GM23338 (cell line): ENCODE results near the gene MKNK1.

Experiments used
- CREB1 ChIP-seq: fragments of 250-450 bp; sonication (Bioruptor Pico); IDR thresholded peaks from 2 replicates; pipeline ENCODE4 v1.5.0; 2020; ENCODE audit warnings: low read depth, mild to moderate bottlenecking, moderate library complexity
- EZH2 ChIP-seq: fragments of 200-600 bp; sonication (generic); IDR thresholded peaks from one replicate; pipeline ENCODE4 v1.8.0; 2017; ENCODE audit warnings: antibody characterized with exemption, mild to moderate bottlenecking, low read depth; ENCODE audit not compliant: unreplicated experiment
- EZH2phosphoT487 ChIP-seq: fragments of 200-600 bp; sonication (generic); IDR thresholded peaks from one replicate; pipeline ENCODE4 v1.8.1; 2018; ENCODE audit warnings: antibody characterized with exemption; ENCODE audit not compliant: unreplicated experiment
- JUNB ChIP-seq: IDR thresholded peaks from one replicate; pipeline ENCODE4 v1.6.1; 2016; ENCODE audit warnings: antibody characterized with exemption; ENCODE audit not compliant: unreplicated experiment
- NANOG ChIP-seq: IDR thresholded peaks from 2 replicates; pipeline ENCODE4 v1.6.1; 2016; ENCODE audit warnings: antibody characterized with exemption, borderline replicate concordance
- POLR2AphosphoS5 ChIP-seq: IDR thresholded peaks from 2 replicates; pipeline ENCODE4 v1.6.1; 2016; ENCODE audit warnings: antibody characterized with exemption, low read depth
- REST ChIP-seq: IDR thresholded peaks from one replicate; pipeline ENCODE4 v1.6.1; 2018; ENCODE audit warnings: antibody characterized with exemption; ENCODE audit not compliant: unreplicated experiment
- ZNF114 ChIP-seq: fragments of 250-450 bp; sonication (Bioruptor Pico); IDR thresholded peaks from 2 replicates; pipeline ENCODE4 v1.5.0; 2020; ENCODE audit warnings: mild to moderate bottlenecking, moderate library complexity
- ZNF331 ChIP-seq: fragments of 250-450 bp; sonication (Bioruptor Pico); IDR thresholded peaks from 2 replicates; pipeline ENCODE4 v1.5.0; 2020; ENCODE audit warnings: low read depth, mild to moderate bottlenecking, moderate library complexity
- TF ChIP-seq, protein P1 (sequence below): IDR thresholded peaks from 2 replicates; pipeline ENCODE4 v1.6.1; 2016; ENCODE audit warnings: antibody characterized with exemption
- TF ChIP-seq, protein P2 (sequence below), 2 experiments: fragments of 200-600 bp in 1 of 2; sonication (generic) in 1 of 2; conservative IDR thresholded peaks; 2 replicates each; pipeline versions ENCODE4 v1.5.1 to v1.6.1; 2016 to 2017; ENCODE audit warnings: antibody characterized with exemption in 2 of 2, low read depth in 2 of 2, mild to moderate bottlenecking in 2 of 2, moderate library complexity in 1 of 2
- TF ChIP-seq, protein P3 (sequence below): fragments of 250-450 bp; sonication (Bioruptor Pico); IDR thresholded peaks from 2 replicates; pipeline ENCODE4 v1.5.0; 2020; ENCODE audit warnings: mild to moderate bottlenecking, moderate library complexity

- no peak for TF ChIP-seq EZH2phosphoT487
- TF ChIP-seq, protein P1, sequence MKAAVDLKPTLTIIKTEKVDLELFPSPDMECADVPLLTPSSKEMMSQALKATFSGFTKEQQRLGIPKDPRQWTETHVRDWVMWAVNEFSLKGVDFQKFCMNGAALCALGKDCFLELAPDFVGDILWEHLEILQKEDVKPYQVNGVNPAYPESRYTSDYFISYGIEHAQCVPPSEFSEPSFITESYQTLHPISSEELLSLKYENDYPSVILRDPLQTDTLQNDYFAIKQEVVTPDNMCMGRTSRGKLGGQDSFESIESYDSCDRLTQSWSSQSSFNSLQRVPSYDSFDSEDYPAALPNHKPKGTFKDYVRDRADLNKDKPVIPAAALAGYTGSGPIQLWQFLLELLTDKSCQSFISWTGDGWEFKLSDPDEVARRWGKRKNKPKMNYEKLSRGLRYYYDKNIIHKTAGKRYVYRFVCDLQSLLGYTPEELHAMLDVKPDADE, result no peak
- TF ChIP-seq, protein P2, sequence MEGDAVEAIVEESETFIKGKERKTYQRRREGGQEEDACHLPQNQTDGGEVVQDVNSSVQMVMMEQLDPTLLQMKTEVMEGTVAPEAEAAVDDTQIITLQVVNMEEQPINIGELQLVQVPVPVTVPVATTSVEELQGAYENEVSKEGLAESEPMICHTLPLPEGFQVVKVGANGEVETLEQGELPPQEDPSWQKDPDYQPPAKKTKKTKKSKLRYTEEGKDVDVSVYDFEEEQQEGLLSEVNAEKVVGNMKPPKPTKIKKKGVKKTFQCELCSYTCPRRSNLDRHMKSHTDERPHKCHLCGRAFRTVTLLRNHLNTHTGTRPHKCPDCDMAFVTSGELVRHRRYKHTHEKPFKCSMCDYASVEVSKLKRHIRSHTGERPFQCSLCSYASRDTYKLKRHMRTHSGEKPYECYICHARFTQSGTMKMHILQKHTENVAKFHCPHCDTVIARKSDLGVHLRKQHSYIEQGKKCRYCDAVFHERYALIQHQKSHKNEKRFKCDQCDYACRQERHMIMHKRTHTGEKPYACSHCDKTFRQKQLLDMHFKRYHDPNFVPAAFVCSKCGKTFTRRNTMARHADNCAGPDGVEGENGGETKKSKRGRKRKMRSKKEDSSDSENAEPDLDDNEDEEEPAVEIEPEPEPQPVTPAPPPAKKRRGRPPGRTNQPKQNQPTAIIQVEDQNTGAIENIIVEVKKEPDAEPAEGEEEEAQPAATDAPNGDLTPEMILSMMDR (conservative IDR thresholded peaks at IDR 0.05; ENCODE audit: low read depth in 2 of 2), result no peak
- no peak for TF ChIP-seq POLR2AphosphoS5
- no peak for TF ChIP-seq JUNB
- no peak for TF ChIP-seq EZH2
- TF ChIP-seq REST, result no peak
- TF ChIP-seq ZNF114 (CRISPR knock-in tag), result no peak
- no peak for TF ChIP-seq CREB1 (CRISPR knock-in tag)
- no peak for TF ChIP-seq NANOG
- TF ChIP-seq, protein P3, sequence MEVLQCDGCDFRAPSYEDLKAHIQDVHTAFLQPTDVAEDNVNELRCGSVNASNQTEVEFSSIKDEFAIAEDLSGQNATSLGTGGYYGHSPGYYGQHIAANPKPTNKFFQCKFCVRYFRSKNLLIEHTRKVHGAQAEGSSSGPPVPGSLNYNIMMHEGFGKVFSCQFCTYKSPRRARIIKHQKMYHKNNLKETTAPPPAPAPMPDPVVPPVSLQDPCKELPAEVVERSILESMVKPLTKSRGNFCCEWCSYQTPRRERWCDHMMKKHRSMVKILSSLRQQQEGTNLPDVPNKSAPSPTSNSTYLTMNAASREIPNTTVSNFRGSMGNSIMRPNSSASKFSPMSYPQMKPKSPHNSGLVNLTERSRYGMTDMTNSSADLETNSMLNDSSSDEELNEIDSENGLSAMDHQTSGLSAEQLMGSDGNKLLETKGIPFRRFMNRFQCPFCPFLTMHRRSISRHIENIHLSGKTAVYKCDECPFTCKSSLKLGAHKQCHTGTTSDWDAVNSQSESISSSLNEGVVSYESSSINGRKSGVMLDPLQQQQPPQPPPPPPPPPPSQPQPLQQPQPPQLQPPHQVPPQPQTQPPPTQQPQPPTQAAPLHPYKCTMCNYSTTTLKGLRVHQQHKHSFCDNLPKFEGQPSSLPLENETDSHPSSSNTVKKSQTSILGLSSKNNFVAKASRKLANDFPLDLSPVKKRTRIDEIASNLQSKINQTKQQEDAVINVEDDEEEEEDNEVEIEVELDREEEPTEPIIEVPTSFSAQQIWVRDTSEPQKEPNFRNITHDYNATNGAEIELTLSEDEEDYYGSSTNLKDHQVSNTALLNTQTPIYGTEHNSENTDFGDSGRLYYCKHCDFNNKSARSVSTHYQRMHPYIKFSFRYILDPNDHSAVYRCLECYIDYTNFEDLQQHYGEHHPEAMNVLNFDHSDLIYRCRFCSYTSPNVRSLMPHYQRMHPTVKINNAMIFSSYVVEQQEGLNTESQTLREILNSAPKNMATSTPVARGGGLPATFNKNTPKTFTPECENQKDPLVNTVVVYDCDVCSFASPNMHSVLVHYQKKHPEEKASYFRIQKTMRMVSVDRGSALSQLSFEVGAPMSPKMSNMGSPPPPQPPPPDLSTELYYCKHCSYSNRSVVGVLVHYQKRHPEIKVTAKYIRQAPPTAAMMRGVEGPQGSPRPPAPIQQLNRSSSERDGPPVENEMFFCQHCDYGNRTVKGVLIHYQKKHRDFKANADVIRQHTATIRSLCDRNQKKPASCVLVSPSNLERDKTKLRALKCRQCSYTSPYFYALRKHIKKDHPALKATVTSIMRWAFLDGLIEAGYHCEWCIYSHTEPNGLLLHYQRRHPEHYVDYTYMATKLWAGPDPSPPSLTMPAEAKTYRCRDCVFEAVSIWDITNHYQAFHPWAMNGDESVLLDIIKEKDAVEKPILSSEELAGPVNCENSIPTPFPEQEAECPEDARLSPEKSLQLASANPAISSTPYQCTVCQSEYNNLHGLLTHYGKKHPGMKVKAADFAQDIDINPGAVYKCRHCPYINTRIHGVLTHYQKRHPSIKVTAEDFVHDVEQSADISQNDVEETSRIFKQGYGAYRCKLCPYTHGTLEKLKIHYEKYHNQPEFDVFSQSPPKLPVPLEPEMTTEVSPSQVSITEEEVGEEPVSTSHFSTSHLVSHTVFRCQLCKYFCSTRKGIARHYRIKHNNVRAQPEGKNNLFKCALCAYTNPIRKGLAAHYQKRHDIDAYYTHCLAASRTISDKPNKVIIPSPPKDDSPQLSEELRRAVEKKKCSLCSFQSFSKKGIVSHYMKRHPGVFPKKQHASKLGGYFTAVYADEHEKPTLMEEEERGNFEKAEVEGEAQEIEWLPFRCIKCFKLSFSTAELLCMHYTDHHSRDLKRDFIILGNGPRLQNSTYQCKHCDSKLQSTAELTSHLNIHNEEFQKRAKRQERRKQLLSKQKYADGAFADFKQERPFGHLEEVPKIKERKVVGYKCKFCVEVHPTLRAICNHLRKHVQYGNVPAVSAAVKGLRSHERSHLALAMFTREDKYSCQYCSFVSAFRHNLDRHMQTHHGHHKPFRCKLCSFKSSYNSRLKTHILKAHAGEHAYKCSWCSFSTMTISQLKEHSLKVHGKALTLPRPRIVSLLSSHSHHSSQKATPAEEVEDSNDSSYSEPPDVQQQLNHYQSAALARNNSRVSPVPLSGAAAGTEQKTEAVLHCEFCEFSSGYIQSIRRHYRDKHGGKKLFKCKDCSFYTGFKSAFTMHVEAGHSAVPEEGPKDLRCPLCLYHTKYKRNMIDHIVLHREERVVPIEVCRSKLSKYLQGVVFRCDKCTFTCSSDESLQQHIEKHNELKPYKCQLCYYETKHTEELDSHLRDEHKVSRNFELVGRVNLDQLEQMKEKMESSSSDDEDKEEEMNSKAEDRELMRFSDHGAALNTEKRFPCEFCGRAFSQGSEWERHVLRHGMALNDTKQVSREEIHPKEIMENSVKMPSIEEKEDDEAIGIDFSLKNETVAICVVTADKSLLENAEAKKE, result no peak
- no peak for TF ChIP-seq ZNF331 (CRISPR knock-in tag)
Measured at GRCh38 chr1:46617833-46618232, 13.8 kb upstream of the MKNK1 start.
